HepG2 (cell line): Measurements from ENCODE around the gene ABCG4. TPM values are rescaled to one million over a fixed set of nuclear protein-coding genes. Genes with fewer than 3 reads are reported as not detected.

Experiments
- BHLHE40 ChIP-seq: IDR thresholded peaks from 2 replicates; pipeline ENCODE4 v1.6.1; 2011; ENCODE audit warnings: low read length, improper control_type of control experiment
- ETV6 ChIP-seq: sonication (generic); formaldehyde crosslinking; conservative IDR thresholded peaks from 2 replicates; pipeline ENCODE4 v1.4.0; 2020; ENCODE audit warnings: missing genetic modification reagents
- GATAD1 ChIP-seq: IDR thresholded peaks from 2 replicates; pipeline ENCODE4 v1.6.1; 2016; ENCODE audit warnings: missing genetic modification reagents, missing compliant biosample characterization
- HCFC1 ChIP-seq: fragments of 150-350 bp; IDR thresholded peaks from 2 replicates; pipeline ENCODE4 v1.6.1; 2014; ENCODE audit warnings: low read depth, low read length
- IRF2 ChIP-seq: IDR thresholded peaks from 2 replicates; pipeline ENCODE4 v1.6.1; 2018; ENCODE audit warnings: missing genetic modification reagents, missing compliant biosample characterization
- MIER2 ChIP-seq: IDR thresholded peaks from 2 replicates; pipeline ENCODE4 v1.6.1; 2016; ENCODE audit warnings: missing biosample characterization, missing genetic modification reagents
- NFKBIZ ChIP-seq: IDR thresholded peaks from 2 replicates; pipeline ENCODE4 v1.6.1; 2018; ENCODE audit warnings: missing genetic modification reagents, missing compliant biosample characterization
- POLR2A ChIP-seq, 2 experiments: IDR thresholded peaks; 2 replicates each; pipeline ENCODE4 v1.6.1; 2011; ENCODE audit warnings: low read depth in 2 of 2, low read length in 2 of 2, mild to moderate bottlenecking in 1 of 2, moderate library complexity in 1 of 2; ENCODE audit not compliant: insufficient read depth in 1 of 2
- RARG ChIP-seq: sonication (generic); formaldehyde crosslinking; IDR thresholded peaks from 2 replicates; pipeline ENCODE4 v1.4.0; 2020; ENCODE audit warnings: low read depth, mild to moderate bottlenecking, missing genetic modification reagents
- SALL2 ChIP-seq: sonication (generic); formaldehyde crosslinking; IDR thresholded peaks from 2 replicates; pipeline ENCODE4 v1.8.1; 2023; ENCODE audit warnings: mild to moderate bottlenecking, missing genetic modification reagents, inconsistent platforms
- SMAD9 ChIP-seq: sonication (generic); formaldehyde crosslinking; IDR thresholded peaks from 2 replicates; pipeline ENCODE4 v1.5.1; 2020; ENCODE audit warnings: mild to moderate bottlenecking, missing genetic modification reagents
- ZBTB7B ChIP-seq: sonication (generic); formaldehyde crosslinking; IDR thresholded peaks from 2 replicates; pipeline ENCODE4 v1.4.0; 2020; ENCODE audit warnings: missing genetic modification reagents
- ZNF335 ChIP-seq: sonication (generic); formaldehyde crosslinking; IDR thresholded peaks from 2 replicates; pipeline ENCODE4 v1.4.0; 2020; ENCODE audit warnings: missing genetic modification reagents
- ZNF747 ChIP-seq: sonication (generic); formaldehyde crosslinking; IDR thresholded peaks from 2 replicates; pipeline ENCODE4 v1.8.1; 2023; ENCODE audit warnings: missing genetic modification reagents, mild to moderate bottlenecking, borderline replicate concordance
- ZNF782 ChIP-seq: sonication (generic); formaldehyde crosslinking; IDR thresholded peaks from 2 replicates; pipeline ENCODE4 v1.4.0; 2020; ENCODE audit warnings: missing genetic modification reagents, mild to moderate bottlenecking, borderline replicate concordance
- polyA plus RNA-seq, 8 experiments: library from polyadenylated mRNA; depleted of rRNA in 3 of 8; stranded (reverse) in 7 of 8; unstranded in 1 of 8; fragments of >200 nt; fragmentation: Illumina TruSeq in 4 of 8; extraction: Trizol in 4 of 8; gene quantifications; 2 replicates each; pipeline versions ENCODE4 v1.2.1 to v1.2.3, GENCODE V29; 2011 to 2016; ENCODE audit warnings: low read depth in 4 of 8, missing spikeins in 1 of 8, mixed read lengths in 1 of 8; ENCODE audit not compliant: insufficient read depth in 1 of 8
- total RNA-seq, 5 experiments: library from RNA; depleted of rRNA; stranded (reverse); fragments of >200 nt; fragmentation: Illumina TruSeq; extraction: Trizol; gene quantifications; 2 replicates each; pipeline ENCODE4 v1.2.3, GENCODE V29; 2016; ENCODE audit warnings: low read depth in 1 of 5
- TF ChIP-seq, protein P1 (sequence below): sonication (generic); formaldehyde crosslinking; IDR thresholded peaks from 2 replicates; pipeline ENCODE4 v1.5.0; 2020; ENCODE audit warnings: mild to moderate bottlenecking, missing genetic modification reagents
- TF ChIP-seq, protein P2 (sequence below): sonication (generic); formaldehyde crosslinking; IDR thresholded peaks from 2 replicates; pipeline ENCODE4 v1.8.1; 2022; ENCODE audit warnings: mild to moderate bottlenecking, missing genetic modification reagents
- TF ChIP-seq, protein P3 (sequence below): sonication (generic); formaldehyde crosslinking; IDR thresholded peaks from 2 replicates; pipeline ENCODE4 v1.5.1; 2020; ENCODE audit warnings: missing genetic modification reagents, mild to moderate bottlenecking, borderline replicate concordance
- TF ChIP-seq, protein P4 (sequence below): sonication (generic); formaldehyde crosslinking; IDR thresholded peaks from 2 replicates; pipeline ENCODE4 v1.4.0; 2020; ENCODE audit warnings: missing genetic modification reagents

The ABCG4 gene
- total and polyA plus RNA-seq, 2 of the 13 experiments (the other 11 are each of a cell fraction or from before 2014, with no cell fraction given), result not detected

DNA sequence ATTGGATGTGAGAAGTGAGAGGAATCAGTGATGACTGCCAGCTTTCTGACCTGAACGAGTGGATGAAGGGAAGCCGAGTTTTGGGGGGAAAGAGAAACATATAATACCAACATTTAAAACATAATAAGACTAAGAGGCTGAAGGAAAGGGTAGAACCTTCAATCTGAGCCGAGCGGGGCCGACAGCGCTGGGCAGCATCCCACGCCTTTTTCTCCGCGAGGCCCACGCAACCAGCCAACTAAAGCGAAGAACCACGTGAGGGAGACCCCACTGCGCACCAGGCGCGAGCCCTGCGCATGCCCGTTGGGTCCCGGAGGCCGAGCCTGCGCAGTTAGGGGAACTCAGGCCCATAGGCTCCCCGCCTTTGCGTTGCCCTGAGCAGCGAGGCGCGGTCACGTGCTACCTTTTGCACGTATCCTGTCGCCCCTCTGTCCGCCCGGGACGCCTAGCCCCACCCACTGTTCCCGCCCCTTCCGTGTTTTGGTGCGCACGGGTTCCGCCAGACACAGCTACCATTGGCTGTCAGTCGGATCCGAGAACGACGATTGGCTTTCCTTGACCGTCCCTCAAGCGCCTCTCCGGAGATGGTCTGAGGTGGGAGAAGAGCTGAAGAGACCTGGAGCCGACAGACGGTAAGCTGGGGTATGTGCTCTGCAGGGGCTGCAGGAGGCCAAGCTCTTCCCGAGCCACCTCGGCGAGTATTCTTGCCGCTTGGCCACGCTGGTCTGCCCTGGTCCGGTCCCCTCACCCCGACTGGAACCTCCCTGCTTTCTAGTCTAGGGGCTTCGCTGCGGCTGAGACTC, 27.6 kb upstream of the ABCG4 start, which contains the start of gene HINFP (continued):
- TF ChIP-seq POLR2A (IDR thresholded peaks at IDR 0.05; ENCODE audit: insufficient read depth in 1 of 2, low read depth in 2 of 2, low read length in 2 of 2), result peak; percentile 65 to 84
- TF ChIP-seq HCFC1, result peak; percentile 46; the same call in 1 of the 2 replicates
- TF ChIP-seq SALL2, result peak; percentile 66; the same call in 1 of the 2 replicates
- TF ChIP-seq IRF2, result 0 out of 2 replicates have a peak, but pooled peaks have one; percentile 29
- TF ChIP-seq ETV6 (CRISPR knock-in tag), result 0 out of 2 replicates have a peak, but pooled peaks have one; percentile 52
- TF ChIP-seq RARG (CRISPR knock-in tag), result no peak
- TF ChIP-seq, protein P1, sequence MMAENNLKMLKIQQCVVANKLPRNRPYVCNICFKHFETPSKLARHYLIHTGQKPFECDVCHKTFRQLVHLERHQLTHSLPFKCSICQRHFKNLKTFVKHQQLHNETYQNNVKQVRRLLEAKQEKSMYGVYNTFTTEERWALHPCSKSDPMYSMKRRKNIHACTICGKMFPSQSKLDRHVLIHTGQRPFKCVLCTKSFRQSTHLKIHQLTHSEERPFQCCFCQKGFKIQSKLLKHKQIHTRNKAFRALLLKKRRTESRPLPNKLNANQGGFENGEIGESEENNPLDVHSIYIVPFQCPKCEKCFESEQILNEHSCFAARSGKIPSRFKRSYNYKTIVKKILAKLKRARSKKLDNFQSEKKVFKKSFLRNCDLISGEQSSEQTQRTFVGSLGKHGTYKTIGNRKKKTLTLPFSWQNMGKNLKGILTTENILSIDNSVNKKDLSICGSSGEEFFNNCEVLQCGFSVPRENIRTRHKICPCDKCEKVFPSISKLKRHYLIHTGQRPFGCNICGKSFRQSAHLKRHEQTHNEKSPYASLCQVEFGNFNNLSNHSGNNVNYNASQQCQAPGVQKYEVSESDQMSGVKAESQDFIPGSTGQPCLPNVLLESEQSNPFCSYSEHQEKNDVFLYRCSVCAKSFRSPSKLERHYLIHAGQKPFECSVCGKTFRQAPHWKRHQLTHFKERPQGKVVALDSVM (CRISPR knock-in tag), result no peak
- peak; percentile 84 for TF ChIP-seq GATAD1
- TF ChIP-seq BHLHE40, result peak; percentile 86
- no peak; the same call in 1 of the 2 replicates for TF ChIP-seq MIER2 (CRISPR knock-in tag)
- TF ChIP-seq ZNF747 (CRISPR knock-in tag), result peak; percentile 60; the same call in 1 of the 2 replicates
- TF ChIP-seq ZBTB7B (CRISPR knock-in tag), result 0 out of 2 replicates have a peak, but pooled peaks have one; percentile 29
- TF ChIP-seq, protein P2, sequence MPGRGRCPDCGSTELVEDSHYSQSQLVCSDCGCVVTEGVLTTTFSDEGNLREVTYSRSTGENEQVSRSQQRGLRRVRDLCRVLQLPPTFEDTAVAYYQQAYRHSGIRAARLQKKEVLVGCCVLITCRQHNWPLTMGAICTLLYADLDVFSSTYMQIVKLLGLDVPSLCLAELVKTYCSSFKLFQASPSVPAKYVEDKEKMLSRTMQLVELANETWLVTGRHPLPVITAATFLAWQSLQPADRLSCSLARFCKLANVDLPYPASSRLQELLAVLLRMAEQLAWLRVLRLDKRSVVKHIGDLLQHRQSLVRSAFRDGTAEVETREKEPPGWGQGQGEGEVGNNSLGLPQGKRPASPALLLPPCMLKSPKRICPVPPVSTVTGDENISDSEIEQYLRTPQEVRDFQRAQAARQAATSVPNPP (CRISPR knock-in tag), result 0 out of 2 replicates have a peak, but pooled peaks have one; percentile 48
- TF ChIP-seq ZNF782 (CRISPR knock-in tag), result no peak
- no peak for TF ChIP-seq SMAD9 (CRISPR knock-in tag)
- TF ChIP-seq, protein P3, sequence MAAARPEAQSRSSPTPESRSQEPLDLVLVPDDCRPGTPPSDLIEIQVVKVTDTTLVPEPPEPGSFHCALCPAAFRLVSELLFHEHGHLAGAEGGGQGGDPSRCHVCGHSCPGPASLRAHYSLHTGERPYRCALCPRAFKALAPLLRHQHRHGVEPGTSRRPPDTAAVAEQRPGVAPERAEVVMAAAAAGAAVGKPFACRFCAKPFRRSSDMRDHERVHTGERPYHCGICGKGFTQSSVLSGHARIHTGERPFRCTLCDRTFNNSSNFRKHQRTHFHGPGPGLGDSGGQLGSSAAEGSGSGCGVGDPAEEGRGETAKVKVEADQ, result peak; percentile 49
- TF ChIP-seq, protein P4, sequence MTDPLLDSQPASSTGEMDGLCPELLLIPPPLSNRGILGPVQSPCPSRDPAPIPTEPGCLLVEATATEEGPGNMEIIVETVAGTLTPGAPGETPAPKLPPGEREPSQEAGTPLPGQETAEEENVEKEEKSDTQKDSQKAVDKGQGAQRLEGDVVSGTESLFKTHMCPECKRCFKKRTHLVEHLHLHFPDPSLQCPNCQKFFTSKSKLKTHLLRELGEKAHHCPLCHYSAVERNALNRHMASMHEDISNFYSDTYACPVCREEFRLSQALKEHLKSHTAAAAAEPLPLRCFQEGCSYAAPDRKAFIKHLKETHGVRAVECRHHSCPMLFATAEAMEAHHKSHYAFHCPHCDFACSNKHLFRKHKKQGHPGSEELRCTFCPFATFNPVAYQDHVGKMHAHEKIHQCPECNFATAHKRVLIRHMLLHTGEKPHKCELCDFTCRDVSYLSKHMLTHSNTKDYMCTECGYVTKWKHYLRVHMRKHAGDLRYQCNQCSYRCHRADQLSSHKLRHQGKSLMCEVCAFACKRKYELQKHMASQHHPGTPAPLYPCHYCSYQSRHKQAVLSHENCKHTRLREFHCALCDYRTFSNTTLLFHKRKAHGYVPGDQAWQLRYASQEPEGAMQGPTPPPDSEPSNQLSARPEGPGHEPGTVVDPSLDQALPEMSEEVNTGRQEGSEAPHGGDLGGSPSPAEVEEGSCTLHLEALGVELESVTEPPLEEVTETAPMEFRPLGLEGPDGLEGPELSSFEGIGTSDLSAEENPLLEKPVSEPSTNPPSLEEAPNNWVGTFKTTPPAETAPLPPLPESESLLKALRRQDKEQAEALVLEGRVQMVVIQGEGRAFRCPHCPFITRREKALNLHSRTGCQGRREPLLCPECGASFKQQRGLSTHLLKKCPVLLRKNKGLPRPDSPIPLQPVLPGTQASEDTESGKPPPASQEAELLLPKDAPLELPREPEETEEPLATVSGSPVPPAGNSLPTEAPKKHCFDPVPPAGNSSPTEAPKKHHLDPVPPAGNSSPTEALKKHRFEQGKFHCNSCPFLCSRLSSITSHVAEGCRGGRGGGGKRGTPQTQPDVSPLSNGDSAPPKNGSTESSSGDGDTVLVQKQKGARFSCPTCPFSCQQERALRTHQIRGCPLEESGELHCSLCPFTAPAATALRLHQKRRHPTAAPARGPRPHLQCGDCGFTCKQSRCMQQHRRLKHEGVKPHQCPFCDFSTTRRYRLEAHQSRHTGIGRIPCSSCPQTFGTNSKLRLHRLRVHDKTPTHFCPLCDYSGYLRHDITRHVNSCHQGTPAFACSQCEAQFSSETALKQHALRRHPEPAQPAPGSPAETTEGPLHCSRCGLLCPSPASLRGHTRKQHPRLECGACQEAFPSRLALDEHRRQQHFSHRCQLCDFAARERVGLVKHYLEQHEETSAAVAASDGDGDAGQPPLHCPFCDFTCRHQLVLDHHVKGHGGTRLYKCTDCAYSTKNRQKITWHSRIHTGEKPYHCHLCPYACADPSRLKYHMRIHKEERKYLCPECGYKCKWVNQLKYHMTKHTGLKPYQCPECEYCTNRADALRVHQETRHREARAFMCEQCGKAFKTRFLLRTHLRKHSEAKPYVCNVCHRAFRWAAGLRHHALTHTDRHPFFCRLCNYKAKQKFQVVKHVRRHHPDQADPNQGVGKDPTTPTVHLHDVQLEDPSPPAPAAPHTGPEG (CRISPR knock-in tag), result peak; percentile 71; the same call in 1 of the 2 replicates
- TF ChIP-seq ZNF335 (CRISPR knock-in tag), result no peak
- TF ChIP-seq NFKBIZ (CRISPR knock-in tag), result 0 out of 2 replicates have a peak, but pooled peaks have one; percentile 32
